ENCODE measurements around the gene PTPRS.

Gene PTPRS

DNA sequence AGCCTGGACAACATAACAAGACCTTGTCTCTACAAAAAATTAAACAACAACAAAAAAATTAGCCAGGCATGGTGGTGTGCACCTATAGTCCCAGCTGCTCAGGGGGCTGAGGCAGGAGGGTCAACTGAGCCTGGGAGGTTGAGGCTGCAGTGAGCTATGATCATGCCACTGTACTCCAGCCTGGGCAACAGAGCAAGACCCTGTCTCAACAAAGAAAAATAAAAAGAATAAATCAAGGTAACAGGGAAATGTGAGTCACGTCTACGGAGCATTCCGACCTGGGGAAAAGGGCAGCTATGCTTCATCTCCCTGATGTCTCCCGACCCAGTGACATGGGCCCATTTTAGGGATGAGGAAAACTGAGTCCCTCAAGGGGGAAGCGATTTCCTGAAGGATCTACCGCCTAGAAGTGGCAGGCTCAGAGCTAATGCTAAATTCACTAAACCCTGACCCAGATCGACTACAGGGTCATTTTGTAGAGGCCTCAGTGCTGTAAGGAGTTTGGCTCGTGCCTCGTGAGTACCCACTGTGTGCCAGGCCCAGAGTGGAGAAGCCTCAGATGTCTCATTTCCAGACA is 19.5 kb downstream of the PTPRS start:
- in situ Hi-C loops (cut with MboI; ENCODE audit: low pct_unique_long_range_greater_than_20kb, low sequenced_read_pairs, unreplicated experiment): no loop called here
- TF ChIP-seq CTCF (IDR thresholded peaks at IDR 0.05; ENCODE audit: extremely low read depth, insufficient read depth, missing control alignments): no peak
- no peak for DNase-seq (ENCODE audit: low spot score)

DNA sequence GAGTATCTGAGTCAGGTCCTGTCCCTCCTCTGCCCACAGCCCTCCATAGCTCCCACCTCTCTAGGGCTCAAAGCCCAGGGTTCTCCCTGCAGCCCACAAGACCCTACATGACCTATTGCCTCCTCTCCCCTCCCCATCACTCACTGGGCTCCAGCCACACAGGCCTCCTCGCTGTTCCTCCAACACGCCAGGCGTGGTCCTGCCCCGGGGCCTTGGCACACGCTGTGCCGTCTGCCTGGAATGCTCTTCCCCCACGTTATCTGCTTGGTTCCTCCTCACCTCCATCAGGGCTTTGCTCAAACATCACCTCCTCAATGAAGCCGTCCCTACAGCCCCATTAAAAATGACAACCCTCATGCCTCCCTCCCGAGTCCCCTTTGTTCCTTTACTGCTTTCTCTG is 21.1 kb downstream of the PTPRS start:
- no peak for DNase-seq (ENCODE audit: low spot score)
- no peak for TF ChIP-seq CTCF (IDR thresholded peaks at IDR 0.05; ENCODE audit: extremely low read depth, insufficient read depth, missing control alignments)
- in situ Hi-C loops (cut with MboI; ENCODE audit: low pct_unique_long_range_greater_than_20kb, low sequenced_read_pairs, unreplicated experiment): no loop called here

- no peak for TF ChIP-seq CTCF (IDR thresholded peaks at IDR 0.05; ENCODE audit: extremely low read depth, insufficient read depth, missing control alignments)
- in situ Hi-C loops (cut with MboI; ENCODE audit: low pct_unique_long_range_greater_than_20kb, low sequenced_read_pairs, unreplicated experiment): no loop called here
- DNase-seq (ENCODE audit: low spot score): no peak
These were observed 22.3 kb downstream of the PTPRS start for GRCh38 chr19:5318306-5318705.

DNA sequence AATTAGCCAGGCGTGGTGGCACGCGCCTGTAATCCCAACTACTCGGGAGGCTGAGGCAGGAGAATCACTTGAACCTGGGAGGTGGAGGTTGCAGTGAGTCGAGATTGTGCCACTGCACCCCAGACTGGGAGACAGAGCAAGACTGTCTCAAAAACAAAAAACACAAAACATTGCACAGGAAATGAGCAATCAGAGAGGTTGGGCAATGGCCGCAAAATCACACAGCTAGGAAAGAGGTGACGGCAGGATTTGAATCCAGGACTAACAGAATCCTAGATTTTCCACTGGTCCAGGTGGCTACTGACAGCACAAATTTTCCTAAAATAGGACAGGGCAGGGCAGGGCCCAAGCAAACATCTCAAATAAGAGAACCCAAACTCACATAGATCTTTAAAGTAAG is 23.3 kb downstream of the PTPRS start:
- in situ Hi-C loops (cut with MboI; ENCODE audit: low pct_unique_long_range_greater_than_20kb, low sequenced_read_pairs, unreplicated experiment): no loop called here
- TF ChIP-seq CTCF (IDR thresholded peaks at IDR 0.05; ENCODE audit: extremely low read depth, insufficient read depth, missing control alignments): no peak

DNA sequence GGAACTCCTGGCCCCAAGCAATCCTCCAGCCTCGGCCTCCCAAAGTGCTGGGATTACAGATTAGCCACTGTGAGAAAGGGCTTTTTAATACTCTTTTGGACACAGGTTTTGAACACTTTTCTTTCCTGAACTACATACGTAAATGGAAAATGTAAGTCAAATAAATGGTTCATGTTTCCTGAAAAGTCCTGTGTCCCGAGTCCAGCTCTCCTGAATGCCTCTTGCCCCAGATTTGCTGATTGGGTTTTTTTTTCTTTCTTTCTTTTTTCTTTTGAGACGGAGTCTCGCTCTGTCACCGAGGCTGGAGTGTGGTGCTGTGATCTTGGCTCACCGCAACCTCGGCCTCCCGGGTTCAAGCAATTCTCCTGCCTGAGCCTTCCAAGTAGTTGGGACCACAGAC is 24.5 kb downstream of the PTPRS start:
- DNase-seq (ENCODE audit: low spot score): no peak
- in situ Hi-C loops (cut with MboI; ENCODE audit: low pct_unique_long_range_greater_than_20kb, low sequenced_read_pairs, unreplicated experiment): no loop called here
- TF ChIP-seq CTCF (IDR thresholded peaks at IDR 0.05; ENCODE audit: extremely low read depth, insufficient read depth, missing control alignments): no peak

More for the DNA sequence above, 23.3 kb downstream of the PTPRS start:
- no peak for DNase-seq (ENCODE audit: low spot score)

DNA sequence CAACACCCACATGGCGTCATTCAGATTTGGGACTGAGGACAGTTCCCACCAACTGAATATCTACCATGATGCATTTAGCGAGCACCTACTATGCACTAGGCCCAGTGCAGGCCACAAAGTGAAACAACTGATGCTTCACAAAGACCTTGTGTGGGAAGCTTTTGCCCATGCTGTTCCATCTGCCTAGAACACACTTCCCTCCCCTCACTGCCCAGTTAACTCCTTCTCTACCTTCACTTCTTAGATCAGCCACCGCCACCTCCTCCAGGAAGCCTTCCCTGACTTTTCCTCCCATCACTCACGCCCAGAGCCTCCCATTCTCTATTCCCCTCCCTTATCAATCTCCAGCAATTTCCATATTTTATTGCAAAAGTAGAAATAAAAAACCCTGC is 25.7 kb downstream of the PTPRS start:
- DNase-seq (ENCODE audit: low spot score): no peak
- in situ Hi-C loops (cut with MboI; ENCODE audit: low pct_unique_long_range_greater_than_20kb, low sequenced_read_pairs, unreplicated experiment): no loop called here
- no peak for TF ChIP-seq CTCF (IDR thresholded peaks at IDR 0.05; ENCODE audit: extremely low read depth, insufficient read depth, missing control alignments)
